SH-SY5Y (cell line): ENCODE data around the gene BMI1.

Experiments
- GATA2 ChIP-seq: IDR thresholded peaks from 2 replicates; pipeline ENCODE4 v1.6.1; 2011; ENCODE audit warnings: mild to moderate bottlenecking, low read depth, low read length
- GATA3 ChIP-seq: IDR thresholded peaks from 2 replicates; pipeline ENCODE4 v1.6.1; 2011; ENCODE audit warnings: low read depth, mild to moderate bottlenecking, low read length, moderate library complexity

Gene BMI1

DNA sequence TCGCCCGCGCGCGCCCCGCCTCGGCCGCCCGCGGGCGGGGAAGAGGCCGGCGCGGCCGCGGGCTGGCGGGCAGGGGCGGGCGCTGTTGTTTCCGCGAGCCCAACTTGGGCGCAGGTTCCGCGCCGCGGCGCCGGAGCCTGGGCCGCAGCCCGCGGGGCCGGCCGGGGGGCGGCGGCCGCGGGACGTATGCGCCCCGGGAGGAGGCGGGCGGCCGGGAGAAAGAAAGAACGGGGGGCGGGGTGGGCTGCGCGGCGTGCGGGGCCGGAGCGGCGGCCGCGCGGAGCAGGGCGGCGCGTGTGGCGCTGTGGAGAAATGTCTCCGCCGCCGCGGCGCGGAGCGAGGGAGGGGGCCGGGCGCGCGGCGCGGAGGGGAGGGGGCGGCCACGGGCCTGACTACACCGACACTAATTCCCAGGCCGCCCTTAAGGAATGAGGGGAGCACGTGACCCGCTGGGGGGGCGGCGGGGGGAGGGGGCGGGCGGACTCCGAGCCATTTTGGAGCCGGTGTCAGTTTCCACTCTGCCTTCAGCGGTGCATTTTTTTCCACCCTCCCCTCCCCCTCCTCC is at the start of gene BMI1:
Gene BMI1 (plus strand): TSS at position 509 of the 565 bp plus-strand sequence. CDS start 5,351 bp downstream, outside the sequence.
- TF ChIP-seq GATA3 (no peak), GATA2 (no peak)

DNA sequence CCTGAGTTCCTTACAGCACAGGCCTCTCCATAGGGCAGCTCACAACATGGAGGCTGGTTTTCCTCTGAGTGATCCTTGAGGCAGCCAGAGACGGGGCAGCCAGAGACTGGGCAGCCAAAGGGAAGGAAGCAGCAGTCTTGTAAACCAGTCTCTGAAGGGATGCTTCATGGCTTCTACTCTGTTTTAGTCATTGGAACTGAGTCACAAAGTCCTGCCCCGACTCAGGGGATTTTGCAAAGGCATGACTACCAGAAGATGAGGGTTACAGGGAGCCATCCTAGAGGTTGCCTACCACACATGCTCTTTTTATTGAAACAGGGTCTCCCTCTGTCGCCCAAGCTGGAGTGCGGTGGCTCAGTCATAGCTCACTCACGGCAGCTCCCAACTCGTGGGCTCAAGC is 49.1 kb upstream of the BMI1 start:
- no peak for TF ChIP-seq GATA2
- TF ChIP-seq GATA3 = no peak

DNA sequence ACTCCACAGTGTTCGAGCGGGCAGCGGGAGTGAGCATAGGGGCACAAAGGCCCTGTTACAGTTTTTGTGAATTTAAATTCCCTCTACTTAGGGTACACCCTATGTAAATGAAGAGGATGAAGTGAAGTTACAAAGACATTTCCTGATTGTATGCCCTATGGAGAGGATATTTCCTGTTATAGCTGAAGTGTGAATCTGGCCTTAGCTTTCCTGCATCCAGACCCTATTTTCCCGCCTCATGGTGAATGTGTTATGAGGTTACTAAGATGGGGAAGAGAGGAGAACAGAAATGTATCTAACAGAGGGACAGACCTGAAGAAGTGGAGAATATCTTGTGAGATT is 42.5 kb upstream of the BMI1 start:
- TF ChIP-seq GATA2 (no peak), GATA3 (no peak)

DNA sequence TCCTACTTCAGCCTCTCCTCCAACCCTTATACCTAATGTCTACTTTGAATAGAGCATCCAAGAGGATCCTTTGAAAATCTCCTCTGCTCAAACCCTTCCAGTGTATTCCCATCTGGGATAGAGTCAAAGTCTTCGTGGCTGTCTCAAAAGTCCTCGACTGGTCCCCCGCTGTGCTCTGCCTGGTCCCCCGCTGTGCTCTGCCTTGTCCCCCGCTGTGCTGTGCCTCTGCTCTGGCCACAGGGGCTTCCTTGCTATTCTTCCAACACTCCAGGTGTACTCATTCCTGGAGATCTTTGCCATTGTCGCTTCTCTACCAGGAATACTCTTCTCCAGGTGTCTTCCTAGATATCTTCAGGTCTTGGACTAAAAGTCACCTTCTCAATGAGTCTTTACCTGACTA is 40.8 kb upstream of the BMI1 start:
- TF ChIP-seq GATA2 (no peak), GATA3 (no peak)

DNA sequence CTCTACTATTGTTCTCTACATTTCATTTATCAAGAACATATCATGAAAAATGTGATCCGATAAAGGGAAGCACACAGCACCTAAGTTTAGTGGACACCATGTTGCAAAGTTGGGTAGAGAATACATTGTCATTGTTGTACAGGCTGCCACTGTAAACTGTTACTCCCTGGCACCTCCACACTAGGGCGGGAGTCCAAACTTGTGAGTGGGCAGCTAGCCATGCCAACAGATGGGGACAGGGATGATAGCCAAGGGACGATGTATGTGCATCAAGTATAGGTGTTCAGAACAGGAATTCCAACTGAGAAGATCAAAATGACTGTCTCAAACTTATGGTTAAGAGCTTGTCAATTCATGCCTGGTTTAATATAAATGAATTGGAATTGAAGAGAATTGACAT is 35.8 kb upstream of the BMI1 start:
- TF ChIP-seq GATA2 (no peak), GATA3 (no peak)

DNA sequence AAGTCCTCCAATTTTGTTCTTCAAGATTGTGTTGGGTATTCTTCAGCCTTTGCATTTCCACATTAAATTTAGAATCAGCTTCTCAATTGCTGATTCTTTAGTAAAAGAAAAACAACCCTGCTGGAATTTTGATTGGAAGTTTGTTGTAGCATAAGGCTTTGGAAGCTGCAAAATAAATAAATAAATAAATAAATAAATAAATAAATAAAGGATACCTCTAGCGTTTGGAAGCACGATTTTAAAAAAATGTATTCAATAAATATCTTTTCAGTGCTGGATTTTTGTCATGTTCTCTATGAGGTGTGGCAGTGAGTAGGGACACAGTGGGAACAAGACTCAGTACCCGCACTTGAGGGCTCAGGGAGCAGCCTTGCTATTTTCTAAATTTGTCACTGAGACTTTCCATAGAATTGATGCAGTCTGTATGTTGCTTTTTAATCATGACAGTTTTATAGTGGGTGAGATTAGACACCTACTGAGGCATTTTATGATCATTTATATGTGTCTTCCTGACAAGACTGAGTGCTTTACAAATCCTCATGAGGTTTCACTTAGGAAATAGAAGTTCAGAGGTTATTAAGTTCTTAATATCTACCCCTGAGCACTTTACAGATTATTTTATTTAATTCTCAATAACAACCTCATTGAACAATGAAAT is 27.0 kb upstream of the BMI1 start:
- TF ChIP-seq GATA2 (no peak), GATA3 (no peak)

DNA sequence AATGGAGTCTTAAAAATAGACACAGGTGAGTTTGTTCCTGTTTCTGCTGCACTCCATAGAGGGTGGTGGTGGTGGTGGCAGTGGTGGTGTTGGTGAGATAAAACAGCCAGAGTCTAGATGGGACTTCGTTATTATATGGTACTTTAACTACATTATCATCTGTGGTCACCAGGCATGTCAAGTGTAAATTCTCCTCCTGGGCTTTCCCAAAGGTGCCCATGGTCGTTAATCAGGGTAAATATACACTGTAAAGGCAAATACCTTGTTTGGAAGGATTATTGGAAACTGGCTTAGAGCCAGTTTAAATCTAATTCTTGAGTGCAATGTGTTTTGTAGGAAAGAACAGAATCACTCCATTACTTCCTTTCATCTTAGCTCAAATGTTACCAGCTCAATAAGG is 26.2 kb upstream of the BMI1 start:
- TF ChIP-seq GATA2 (no peak), GATA3 (no peak)

DNA sequence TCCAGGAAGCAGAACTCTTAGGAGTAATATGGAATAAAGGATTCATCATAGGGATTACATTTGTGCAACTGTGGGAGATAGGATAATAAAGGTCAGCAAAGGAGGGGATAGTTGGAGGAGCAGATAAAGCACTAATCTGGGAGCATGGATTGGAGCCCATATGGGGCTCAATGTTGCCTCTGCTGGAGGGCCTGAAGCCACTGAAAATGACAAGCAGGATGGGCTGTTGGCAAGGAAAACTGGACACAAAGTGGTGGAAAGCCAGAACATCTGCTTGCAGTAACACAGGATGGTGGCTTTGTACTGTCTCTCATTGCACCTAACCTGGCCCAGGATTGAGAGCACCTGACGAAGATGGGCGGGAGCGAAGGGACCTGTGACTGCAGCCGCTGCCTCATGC is 19.7 kb upstream of the BMI1 start:
- TF ChIP-seq GATA2 (no peak), GATA3 (no peak)

DNA sequence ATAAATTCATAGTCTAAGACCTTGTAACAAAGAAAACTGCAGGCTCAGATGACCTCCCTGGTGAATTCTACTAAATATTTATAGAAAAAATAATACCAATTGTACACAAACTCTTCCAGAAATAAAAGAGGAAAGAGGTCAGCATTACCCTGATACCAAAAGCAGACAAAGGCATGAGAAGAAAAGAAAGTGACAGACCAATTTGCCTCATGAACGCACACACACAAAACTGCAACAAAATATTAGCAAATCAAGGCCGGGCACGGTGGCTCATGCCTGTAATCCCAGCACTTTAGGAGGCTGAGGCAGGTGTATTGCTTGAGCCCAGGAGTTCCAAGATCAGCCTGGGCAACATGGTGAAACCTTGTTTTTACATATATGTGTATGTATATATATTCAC is 17.4 kb upstream of the BMI1 start:
- TF ChIP-seq GATA2 (no peak), GATA3 (no peak)

DNA sequence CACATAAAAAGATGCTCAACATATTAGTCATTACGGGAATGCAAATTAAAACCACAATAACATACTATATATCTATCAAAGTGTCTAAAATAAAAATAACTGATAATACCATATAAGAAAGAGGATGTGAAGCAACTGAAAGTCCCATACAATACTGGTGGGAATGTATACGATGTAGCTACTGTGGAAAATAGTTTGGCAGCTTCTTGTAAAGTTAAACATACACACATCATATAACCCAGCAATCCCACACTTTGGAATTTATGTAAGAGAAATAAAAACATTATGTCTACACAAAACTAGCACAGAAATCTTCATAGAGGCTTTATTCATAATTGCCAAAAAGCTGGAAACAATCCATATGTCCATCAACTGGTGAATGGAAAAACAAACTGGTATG is 15.2 kb upstream of the BMI1 start:
- no peak for TF ChIP-seq GATA3
- no peak for TF ChIP-seq GATA2

DNA sequence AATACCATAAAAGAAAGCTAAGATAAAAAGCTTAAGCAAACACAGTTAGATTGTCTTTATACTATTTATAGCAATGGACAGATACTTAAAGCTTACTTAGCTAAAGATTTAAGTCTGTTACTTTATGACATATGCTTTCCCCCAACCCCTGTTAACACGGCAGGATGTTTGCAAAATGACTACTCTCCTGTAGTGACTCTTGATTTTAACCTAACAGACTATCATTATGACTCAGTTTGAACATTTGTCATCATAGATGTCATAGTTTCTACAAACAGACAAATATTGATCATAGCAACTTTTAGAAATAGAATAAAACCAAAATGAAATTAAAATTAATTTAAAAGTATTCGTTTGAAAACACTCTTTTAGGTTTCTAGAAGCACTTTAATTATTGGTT is 12.5 kb upstream of the BMI1 start:
- TF ChIP-seq GATA2 (no peak), GATA3 (no peak)

DNA sequence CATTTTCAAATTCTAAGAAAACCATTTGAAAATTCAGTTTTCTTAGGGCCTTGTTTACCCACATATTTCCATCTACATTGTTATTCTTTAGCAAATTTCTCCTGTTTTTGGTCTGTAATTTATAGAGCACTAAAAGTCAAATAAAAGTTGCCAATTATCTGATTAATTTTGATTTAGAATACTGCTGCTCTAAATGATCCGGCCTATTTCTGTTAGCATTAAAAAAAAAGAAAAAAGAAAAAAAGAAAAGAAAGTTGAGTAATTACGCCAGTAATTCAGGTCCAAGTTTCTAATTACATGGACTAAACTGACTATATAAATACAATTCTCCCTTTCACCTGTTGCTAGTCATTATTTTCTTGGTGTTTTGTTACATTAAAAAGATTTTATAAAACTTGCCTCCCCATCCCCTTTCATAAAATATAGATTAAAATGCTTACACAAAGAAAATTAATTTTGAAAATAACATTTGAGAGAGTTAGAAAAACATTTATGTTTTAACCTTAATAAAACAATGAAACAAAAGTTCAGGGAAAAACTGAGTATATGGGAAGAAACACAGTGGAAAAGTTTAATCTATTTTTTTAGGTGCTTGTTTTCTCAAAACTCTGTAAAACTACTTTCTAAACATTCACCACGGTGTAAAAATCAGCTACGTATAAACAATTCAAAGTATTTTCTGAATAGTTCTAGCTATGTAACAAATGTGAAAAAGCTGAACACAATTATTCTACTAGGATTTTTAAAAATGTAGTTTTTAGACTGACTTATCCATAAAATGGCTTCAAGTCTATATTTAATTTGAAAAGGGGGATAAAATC is 11.5 kb upstream of the BMI1 start:
- TF ChIP-seq GATA3 = no peak
- TF ChIP-seq GATA2 = no peak

DNA sequence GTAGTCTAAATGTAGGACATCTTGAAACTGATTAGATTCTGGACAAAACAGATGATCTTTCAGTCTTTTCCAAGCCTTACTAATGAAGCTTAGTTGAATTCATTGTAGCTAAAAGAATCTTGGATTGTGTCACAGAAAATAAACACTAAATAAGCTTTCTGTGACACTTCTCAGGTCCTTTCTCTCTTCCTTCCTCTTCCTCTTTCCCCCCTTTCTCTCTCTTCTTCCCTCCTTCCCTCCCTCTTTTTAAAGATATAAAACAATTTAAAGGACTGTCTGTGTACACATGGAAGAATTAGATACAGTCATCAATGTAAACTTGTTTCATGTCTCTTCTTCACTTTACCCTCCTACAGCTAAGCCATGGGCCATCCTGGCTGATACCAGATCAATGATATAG is 10.0 kb upstream of the BMI1 start:
- TF ChIP-seq GATA2 = no peak
- TF ChIP-seq GATA3 = no peak

DNA sequence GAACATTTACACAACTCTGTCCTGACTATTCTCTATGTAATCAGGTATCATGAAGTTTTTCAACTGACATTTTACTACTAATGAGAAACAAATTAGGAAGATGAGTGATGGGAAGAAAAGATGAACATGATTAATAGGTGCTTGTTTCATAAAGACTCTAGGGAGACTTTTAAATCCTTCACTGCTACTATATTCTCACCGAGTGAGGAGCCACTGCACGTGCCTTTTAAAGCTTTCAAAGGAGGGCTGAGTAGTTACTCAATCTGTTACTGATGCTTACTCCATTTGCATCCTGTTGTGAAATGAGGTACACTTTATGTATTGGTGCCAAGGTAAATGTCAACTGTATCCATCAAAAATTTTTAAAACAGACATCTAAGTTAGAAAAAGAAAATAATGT is 6.0 kb upstream of the BMI1 start:
- TF ChIP-seq GATA2 = no peak
- no peak for TF ChIP-seq GATA3

DNA sequence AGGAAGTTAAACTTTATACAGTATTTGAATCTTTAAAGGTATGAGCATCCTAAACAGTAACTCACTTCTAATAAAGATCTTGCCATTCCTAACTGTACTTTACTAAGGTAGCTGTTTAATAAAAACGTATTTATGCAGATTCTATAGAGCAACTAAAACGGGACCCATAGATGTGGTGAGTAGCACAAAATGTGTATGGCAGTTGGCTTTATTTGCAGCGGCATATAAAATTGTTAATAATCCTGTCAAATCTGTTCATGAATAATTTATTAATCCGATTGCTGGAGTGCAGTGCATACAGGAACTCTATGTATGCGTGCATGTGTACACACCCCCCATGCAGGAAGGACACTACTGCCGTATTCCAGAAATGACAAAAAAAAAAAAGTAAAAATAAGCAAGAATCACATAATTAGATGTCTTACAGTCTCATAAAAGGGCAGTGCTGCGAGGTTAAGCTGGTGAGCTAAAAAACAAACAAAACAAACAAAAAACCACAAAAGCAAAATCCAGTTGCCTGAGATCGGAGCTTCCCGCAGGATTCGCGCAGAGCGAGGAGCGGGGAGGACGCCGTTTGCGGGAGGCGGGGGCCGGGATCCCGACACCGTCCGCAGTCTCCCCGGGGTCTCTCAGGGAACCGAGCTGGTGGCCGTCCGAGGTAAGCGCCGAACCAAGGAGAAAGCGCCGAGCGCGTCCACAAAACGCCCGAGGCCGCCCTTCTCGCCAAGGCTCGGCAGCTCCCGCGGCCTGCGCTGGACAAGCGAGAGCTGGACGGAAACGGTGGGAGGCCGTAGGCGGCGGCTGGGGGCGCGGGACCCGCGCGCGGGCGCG is 5.2 kb upstream of the BMI1 start:
- TF ChIP-seq GATA3 (no peak), GATA2 (no peak)
